H9 (cell line): ENCODE data around the gene XPC. TPM values are rescaled to one million over a fixed set of nuclear protein-coding genes. Genes with fewer than 3 reads are reported as not detected.

Experiments
- DNase-seq: peaks from one replicate; pipeline ENCODE4 v3.0.0-alpha.2; 2017
- H2AFZ ChIP-seq: one replicate; pipeline ENCODE4 v1.6.1; 2013; ENCODE audit warnings: mild to moderate bottlenecking, low read length, control low read depth, moderate library complexity
- H2AK5ac ChIP-seq: 2 replicates; pipeline ENCODE4 v1.6.1; 2013; ENCODE audit warnings: low read length, control low read depth, mixed read lengths; ENCODE audit not compliant: insufficient read length
- H2BK120ac ChIP-seq: one replicate; pipeline ENCODE4 v1.6.1; 2013; ENCODE audit warnings: low read depth, mild to moderate bottlenecking, low read length, control low read depth, inconsistent platforms; ENCODE audit not compliant: poor library complexity, severe bottlenecking
- H2BK12ac ChIP-seq: 2 replicates; pipeline ENCODE4 v1.6.1; 2013; ENCODE audit warnings: low read length, control low read depth, mixed read lengths, low read depth; ENCODE audit not compliant: insufficient read length
- H2BK15ac ChIP-seq: 2 replicates; pipeline ENCODE4 v1.6.1; 2013; ENCODE audit warnings: low read depth, low read length, control low read depth
- H2BK20ac ChIP-seq: one replicate; pipeline ENCODE4 v1.6.1; 2013; ENCODE audit warnings: low read depth, mild to moderate bottlenecking, low read length, control low read depth, inconsistent platforms; ENCODE audit not compliant: poor library complexity, severe bottlenecking
- H2BK5ac ChIP-seq: 2 replicates; pipeline ENCODE4 v1.6.1; 2013; ENCODE audit warnings: low read length, control low read depth, mixed read lengths; ENCODE audit not compliant: insufficient read length
- H3K14ac ChIP-seq: 2 replicates; pipeline ENCODE4 v1.6.1; 2013; ENCODE audit warnings: low read length, control low read depth; ENCODE audit not compliant: insufficient read depth
- H3K18ac ChIP-seq: 2 replicates; pipeline ENCODE4 v1.6.1; 2013; ENCODE audit warnings: low read depth, mild to moderate bottlenecking, mixed read lengths, low read length, control low read depth; ENCODE audit not compliant: insufficient read length
- H3K23ac ChIP-seq: 2 replicates; pipeline ENCODE4 v1.6.1; 2013; ENCODE audit warnings: low read length, control low read depth, mixed read lengths, low read depth; ENCODE audit not compliant: insufficient read length
- H3K23me2 ChIP-seq: 2 replicates; pipeline ENCODE4 v1.6.1; 2013; ENCODE audit warnings: low read depth, mild to moderate bottlenecking, mixed read lengths, low read length, control low read depth; ENCODE audit not compliant: insufficient read length, poor library complexity, severe bottlenecking
- H3K27ac ChIP-seq: 2 replicates; pipeline ENCODE4 v1.5.1; 2013; ENCODE audit warnings: low read length, control low read depth, mixed read lengths, low read depth; ENCODE audit not compliant: insufficient read length
- H3K27me3 ChIP-seq: 2 replicates; pipeline ENCODE4 v1.6.1; 2013; ENCODE audit warnings: low read length, control low read depth, inconsistent platforms; ENCODE audit not compliant: insufficient read depth
- H3K4ac ChIP-seq: 2 replicates; pipeline ENCODE4 v1.6.1; 2013; ENCODE audit warnings: low read depth, mild to moderate bottlenecking, control low read depth, inconsistent platforms, low read length, moderate library complexity
- H3K4me1 ChIP-seq: 2 replicates; pipeline ENCODE4 v1.6.1; 2013; ENCODE audit warnings: low read length, control low read depth, inconsistent platforms; ENCODE audit not compliant: insufficient read depth
- H3K4me2 ChIP-seq: 2 replicates; pipeline ENCODE4 v1.6.1; 2013; ENCODE audit warnings: low read length, control low read depth, mixed read lengths; ENCODE audit not compliant: insufficient read length, insufficient read depth
- H3K56ac ChIP-seq: 2 replicates; pipeline ENCODE4 v1.6.1; 2013; ENCODE audit warnings: low read depth, mild to moderate bottlenecking, mixed read lengths, low read length, control low read depth; ENCODE audit not compliant: insufficient read length
- H3K79me1 ChIP-seq: 2 replicates; pipeline ENCODE4 v1.6.1; 2013; ENCODE audit warnings: low read depth, mild to moderate bottlenecking, moderate library complexity, low read length, control low read depth, inconsistent platforms; ENCODE audit not compliant: insufficient read depth, poor library complexity, severe bottlenecking
- H3K79me2 ChIP-seq: 2 replicates; pipeline ENCODE4 v1.6.1; 2013; ENCODE audit warnings: low read length, control low read depth, inconsistent platforms; ENCODE audit not compliant: insufficient read depth
- H3K9ac ChIP-seq: 2 replicates; pipeline ENCODE4 v1.6.1; 2013; ENCODE audit warnings: low read length, control low read depth, mixed read lengths; ENCODE audit not compliant: insufficient read length; ENCODE audit errors: extremely low read depth
- H3K9me3 ChIP-seq: one replicate; pipeline ENCODE4 v1.6.1; 2013; ENCODE audit warnings: low read depth, low read length, inconsistent platforms; ENCODE audit not compliant: control insufficient read depth
- H3T11ph ChIP-seq: one replicate; pipeline ENCODE4 v1.6.1; 2013; ENCODE audit warnings: mild to moderate bottlenecking, low read length, control low read depth, inconsistent platforms
- H4K20me1 ChIP-seq: one replicate; pipeline ENCODE4 v1.6.1; 2013; ENCODE audit not compliant: control insufficient read depth, insufficient read length, insufficient read depth
- H4K5ac ChIP-seq: 2 replicates; pipeline ENCODE4 v1.6.1; 2013; ENCODE audit warnings: low read depth, mild to moderate bottlenecking, mixed read lengths, low read length, control low read depth; ENCODE audit not compliant: insufficient read length
- H4K8ac ChIP-seq: replicated peaks from 2 replicates; pipeline ENCODE4 v1.6.1; 2013; ENCODE audit warnings: low read length, control low read depth, mixed read lengths, low read depth; ENCODE audit not compliant: insufficient read length
- H4K91ac ChIP-seq: 2 replicates; pipeline ENCODE4 v1.6.1; 2013; ENCODE audit warnings: low read depth, mild to moderate bottlenecking, moderate library complexity, mixed read lengths, low read length, control low read depth; ENCODE audit not compliant: insufficient read length
- H3K27ac Mint-ChIP-seq, 3 experiments: 2 replicates in 2 of 3; 3 replicates in 1 of 3; pipeline ENCODE4 v1.8.0; 2020 to 2021; ENCODE audit warnings: mixed read lengths in 3 of 3, mild to moderate bottlenecking in 1 of 3, moderate library complexity in 1 of 3
- H3K27me3 Mint-ChIP-seq: 2 replicates; pipeline ENCODE4 v1.8.0; 2021; ENCODE audit warnings: low read depth, mild to moderate bottlenecking, moderate library complexity, mixed read lengths
- H3K36me3 Mint-ChIP-seq, 3 experiments: 2 replicates in 2 of 3; 3 replicates in 1 of 3; pipeline ENCODE4 v1.8.0; 2020 to 2021; ENCODE audit warnings: low read depth in 3 of 3, mixed read lengths in 3 of 3; ENCODE audit not compliant: insufficient read depth in 1 of 3
- H3K4me1 Mint-ChIP-seq, 2 experiments: 2 replicates each; pipeline ENCODE4 v1.8.0; 2020; ENCODE audit warnings: mixed read lengths in 2 of 2
- H3K4me3 Mint-ChIP-seq, 2 experiments: 2 replicates in 1 of 2; 3 replicates in 1 of 2; pipeline ENCODE4 v1.8.0; 2020 to 2021; ENCODE audit warnings: mild to moderate bottlenecking in 2 of 2, mixed read lengths in 2 of 2, moderate library complexity in 1 of 2
- H3K9me3 Mint-ChIP-seq, 2 experiments: 2 replicates in 1 of 2; 3 replicates in 1 of 2; pipeline ENCODE4 v1.8.0; 2020; ENCODE audit warnings: mild to moderate bottlenecking in 2 of 2, mixed read lengths in 2 of 2, moderate library complexity in 1 of 2
- WGBS: extraction: QIAGEN DNeasy Blood & Tissue Kit; methylation state at CpG from one replicate; pipeline ENCODE4 v1.1.7; 2013; ENCODE audit warnings: missing lambda C conversion rate, low lambda C conversion rate, mixed read lengths; ENCODE audit not compliant: insufficient read length; ENCODE audit errors: extremely low coverage; 5-methylcytosine and 5-hydroxymethylcytosine counted together
- total RNA-seq: library from RNA; stranded (reverse); gene quantifications from 2 replicates; pipeline ENCODE4 v1.2.1, GENCODE V29; 2021
- TF ChIP-seq, protein P1 (sequence below): fragments of 200-600 bp; sonication (generic); conservative IDR thresholded peaks from 3 replicates; pipeline ENCODE4 v1.8.0; 2021; ENCODE audit warnings: antibody characterized with exemption, mild to moderate bottlenecking

Gene XPC
- total RNA-seq, 1 experiment from 2014 or later = 30.3 TPM

DNA sequence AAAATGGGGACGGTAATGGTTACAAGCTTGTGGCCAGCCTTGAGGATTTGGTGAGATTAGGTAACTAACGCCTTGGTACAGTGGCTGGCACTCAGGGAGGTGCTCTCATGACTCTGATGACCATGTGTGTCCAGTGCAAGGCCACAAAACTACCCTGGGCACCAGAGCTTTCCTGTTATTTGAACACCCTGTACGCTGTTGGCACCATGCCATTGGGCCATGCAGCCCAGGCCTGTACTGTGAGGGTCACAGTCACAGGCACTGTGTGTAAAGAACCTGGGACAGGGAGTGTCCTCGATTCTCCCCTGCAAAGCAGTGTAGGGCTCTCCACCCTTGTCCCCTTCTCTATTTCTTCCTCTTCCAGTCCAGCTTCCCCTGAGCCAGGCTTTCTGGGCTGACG is 47.3 kb downstream of the XPC start:
- Mint-ChIP-seq H3K27me3 (no peaks in the 10 kb centered on the region), H3K4me1 (peaks cover 1 to 4% of the 10 kb centered on the region in 2 experiments; a peak in 2 of 4 replicates), H3K36me3 (peaks cover 29 to 84% (median 77%) of the 10 kb centered on the region in 3 experiments; a peak in 6 of 7 replicates), H3K27ac (peak overlapping the region in 1 of 3 experiments; percentile 30; a peak in 1 of 7 replicates), H3K4me3 (no peak overlapping the region), H3K9me3 (no peaks in the 10 kb centered on the region)
- Histone ChIP-seq H3K9ac (no peak overlapping the region), H3K4ac (no peak overlapping the region), H3K27ac (no peak overlapping the region), H3T11ph (no peak overlapping the region), H3K4me1 (no peaks in the 10 kb centered on the region), H2AFZ (no peak overlapping the region), H2BK12ac (no peak overlapping the region), H3K14ac (no peak overlapping the region), H2BK15ac (no peak overlapping the region), H3K23me2 (no peaks in the 10 kb centered on the region), H3K9me3 (no peaks in the 10 kb centered on the region), H3K79me1 (peaks cover 6% of the 10 kb centered on the region), H3K27me3 (no peaks in the 10 kb centered on the region), H4K5ac (no peak overlapping the region), H3K18ac (no peak overlapping the region), H3K56ac (no peak overlapping the region), H2BK5ac (no peak overlapping the region), H2BK120ac (no peak overlapping the region), H4K91ac (no peak overlapping the region), H4K20me1 (no peaks in the 10 kb centered on the region), H2AK5ac (no peak overlapping the region), H2BK20ac (no peak overlapping the region), H3K79me2 (peaks cover 3% of the 10 kb centered on the region; the same call in 1 of the 2 replicates), H3K23ac (no peak overlapping the region), H4K8ac (no peak overlapping the region), H3K4me2 (no peak overlapping the region)
- DNase-seq = no peak
- no CpG with 5 or more reads among the region's 5 CpGs for WGBS
- TF ChIP-seq, protein P1, sequence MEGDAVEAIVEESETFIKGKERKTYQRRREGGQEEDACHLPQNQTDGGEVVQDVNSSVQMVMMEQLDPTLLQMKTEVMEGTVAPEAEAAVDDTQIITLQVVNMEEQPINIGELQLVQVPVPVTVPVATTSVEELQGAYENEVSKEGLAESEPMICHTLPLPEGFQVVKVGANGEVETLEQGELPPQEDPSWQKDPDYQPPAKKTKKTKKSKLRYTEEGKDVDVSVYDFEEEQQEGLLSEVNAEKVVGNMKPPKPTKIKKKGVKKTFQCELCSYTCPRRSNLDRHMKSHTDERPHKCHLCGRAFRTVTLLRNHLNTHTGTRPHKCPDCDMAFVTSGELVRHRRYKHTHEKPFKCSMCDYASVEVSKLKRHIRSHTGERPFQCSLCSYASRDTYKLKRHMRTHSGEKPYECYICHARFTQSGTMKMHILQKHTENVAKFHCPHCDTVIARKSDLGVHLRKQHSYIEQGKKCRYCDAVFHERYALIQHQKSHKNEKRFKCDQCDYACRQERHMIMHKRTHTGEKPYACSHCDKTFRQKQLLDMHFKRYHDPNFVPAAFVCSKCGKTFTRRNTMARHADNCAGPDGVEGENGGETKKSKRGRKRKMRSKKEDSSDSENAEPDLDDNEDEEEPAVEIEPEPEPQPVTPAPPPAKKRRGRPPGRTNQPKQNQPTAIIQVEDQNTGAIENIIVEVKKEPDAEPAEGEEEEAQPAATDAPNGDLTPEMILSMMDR = no peak
